Activated naive CD8-positive, alpha-beta T cell (primary cell): ENCODE data around the gene DUSP28.

ENCODE experiments used
- H3K27ac Mint-ChIP-seq: one replicate; pipeline ENCODE4 v1.8.0; 2021; ENCODE audit warnings: mixed read lengths
- H3K27me3 Mint-ChIP-seq: one replicate; pipeline ENCODE4 v1.8.0; 2021; ENCODE audit warnings: mixed read lengths
- H3K36me3 Mint-ChIP-seq: one replicate; pipeline ENCODE4 v1.8.0; 2021; ENCODE audit warnings: mixed read lengths
- H3K4me1 Mint-ChIP-seq: one replicate; pipeline ENCODE4 v1.8.0; 2021; ENCODE audit warnings: low read depth, mixed read lengths
- H3K4me3 Mint-ChIP-seq: one replicate; pipeline ENCODE4 v1.8.0; 2021; ENCODE audit warnings: mild to moderate bottlenecking, mixed read lengths
- H3K9me3 Mint-ChIP-seq: one replicate; pipeline ENCODE4 v1.8.0; 2021; ENCODE audit warnings: low read depth, mixed read lengths

DUSP28 gene

GRCh38 chr2:240539906-240540305, 20.3 kb upstream of the DUSP28 start:
- Mint-ChIP-seq H3K4me3 (no peak overlapping the region), H3K27ac (no peak overlapping the region), H3K27me3 (no peaks in the 10 kb centered on the region), H3K9me3 (no peaks in the 10 kb centered on the region), H3K36me3 (peaks cover 29% of the 10 kb centered on the region), H3K4me1 (peaks cover 17% of the 10 kb centered on the region)

- no peaks in the 10 kb centered on the region for H3K9me3 Mint-ChIP-seq
- peaks cover 19% of the 10 kb centered on the region for H3K36me3 Mint-ChIP-seq
- no peaks in the 10 kb centered on the region for H3K27me3 Mint-ChIP-seq
- no peak overlapping the region for H3K27ac Mint-ChIP-seq
- H3K4me3 Mint-ChIP-seq: no peak overlapping the region
- H3K4me1 Mint-ChIP-seq: peaks cover 12% of the 10 kb centered on the region
Measured at GRCh38 chr2:240551288-240551687, 8.9 kb upstream of the DUSP28 start.

GRCh38 chr2:240551811-240552210, 8.3 kb upstream of the DUSP28 start:
- Mint-ChIP-seq H3K4me1 (peaks cover 17% of the 10 kb centered on the region), H3K27me3 (no peaks in the 10 kb centered on the region), H3K27ac (no peak overlapping the region), H3K9me3 (no peaks in the 10 kb centered on the region), H3K36me3 (peaks cover 19% of the 10 kb centered on the region), H3K4me3 (no peak overlapping the region)

GRCh38 chr2:240553956-240554480, 6.1 kb upstream of the DUSP28 start:
- Mint-ChIP-seq H3K27me3 (no peaks in the 10 kb centered on the region), H3K4me3 (no peak overlapping the region), H3K36me3 (peaks cover 20% of the 10 kb centered on the region), H3K9me3 (no peaks in the 10 kb centered on the region), H3K4me1 (peaks cover 28% of the 10 kb centered on the region), H3K27ac (no peak overlapping the region)

GRCh38 chr2:240554767-240555493, 5.2 kb upstream of the DUSP28 start:
- Mint-ChIP-seq H3K4me1 (peaks cover 37% of the 10 kb centered on the region), H3K36me3 (peaks cover 19% of the 10 kb centered on the region), H3K9me3 (no peaks in the 10 kb centered on the region), H3K27ac (no peak overlapping the region), H3K4me3 (no peak overlapping the region), H3K27me3 (no peaks in the 10 kb centered on the region)

- peaks cover 37% of the 10 kb centered on the region for H3K4me1 Mint-ChIP-seq
- H3K27ac Mint-ChIP-seq: no peak overlapping the region
- H3K27me3 Mint-ChIP-seq: no peaks in the 10 kb centered on the region
- peaks cover 17% of the 10 kb centered on the region for H3K36me3 Mint-ChIP-seq
- no peak overlapping the region for H3K4me3 Mint-ChIP-seq
- H3K9me3 Mint-ChIP-seq: no peaks in the 10 kb centered on the region
Measured at GRCh38 chr2:240555541-240556250, 4.5 kb upstream of the DUSP28 start.

- Mint-ChIP-seq H3K4me1 (peaks cover 41% of the 10 kb centered on the region), H3K4me3 (peak overlapping the region; percentile 63), H3K36me3 (peaks cover 12% of the 10 kb centered on the region), H3K27me3 (no peaks in the 10 kb centered on the region), H3K9me3 (no peaks in the 10 kb centered on the region), H3K27ac (no peak overlapping the region)
Measured at GRCh38 chr2:240556553-240557100, 3.5 kb upstream of the DUSP28 start.

GRCh38 chr2:240557101-240557751, 2.9 kb upstream of the DUSP28 start:
- peak overlapping the region; percentile 63 for H3K4me3 Mint-ChIP-seq
- H3K36me3 Mint-ChIP-seq: peaks cover 9% of the 10 kb centered on the region
- peaks cover 44% of the 10 kb centered on the region for H3K4me1 Mint-ChIP-seq
- H3K9me3 Mint-ChIP-seq: no peaks in the 10 kb centered on the region
- H3K27ac Mint-ChIP-seq: no peak overlapping the region
- H3K27me3 Mint-ChIP-seq: no peaks in the 10 kb centered on the region

- no peaks in the 10 kb centered on the region for H3K9me3 Mint-ChIP-seq
- no peaks in the 10 kb centered on the region for H3K27me3 Mint-ChIP-seq
- peak within 1 kb of the TSS; percentile 95 for H3K27ac Mint-ChIP-seq
- peaks cover 49% of the 10 kb centered on the region for H3K4me1 Mint-ChIP-seq
- H3K4me3 Mint-ChIP-seq: peak within 1 kb of the TSS; percentile 93
- H3K36me3 Mint-ChIP-seq: peaks cover 9% of the 10 kb centered on the region
Measured at GRCh38 chr2:240557808-240558207, 2.3 kb upstream of the DUSP28 start, which contains the start of gene ANKMY1. ANKMY1 (minus strand) TSS chr2:240557988; CDS start chr2:240557335, 653 bp downstream.

GRCh38 chr2:240558236-240558761, 1.9 kb upstream of the DUSP28 start:
- no peaks in the 10 kb centered on the region for H3K27me3 Mint-ChIP-seq
- H3K4me1 Mint-ChIP-seq: peaks cover 54% of the 10 kb centered on the region
- H3K36me3 Mint-ChIP-seq: peaks cover 9% of the 10 kb centered on the region
- peak overlapping the region; percentile 93 for H3K4me3 Mint-ChIP-seq
- peak overlapping the region; percentile 64 for H3K27ac Mint-ChIP-seq
- H3K9me3 Mint-ChIP-seq: no peaks in the 10 kb centered on the region

- Mint-ChIP-seq H3K9me3 (no peaks in the 10 kb centered on the region), H3K36me3 (peaks cover 10% of the 10 kb centered on the region), H3K4me3 (peak overlapping the region; percentile 93), H3K27me3 (no peaks in the 10 kb centered on the region), H3K4me1 (peaks cover 64% of the 10 kb centered on the region), H3K27ac (peak overlapping the region; percentile 95)
Measured at GRCh38 chr2:240559286-240559685, 871 bp upstream of the DUSP28 start.

GRCh38 chr2:240560480-240561324, 545 bp downstream of the DUSP28 start:
- no peaks in the 10 kb centered on the region for H3K27me3 Mint-ChIP-seq
- peaks cover 73% of the 10 kb centered on the region for H3K4me1 Mint-ChIP-seq
- H3K4me3 Mint-ChIP-seq: peak overlapping the region; percentile 90
- H3K27ac Mint-ChIP-seq: peak overlapping the region; percentile 88
- no peaks in the 10 kb centered on the region for H3K9me3 Mint-ChIP-seq
- peaks cover 14% of the 10 kb centered on the region for H3K36me3 Mint-ChIP-seq

GRCh38 chr2:240561325-240561971, 1.3 kb downstream of the DUSP28 start:
- Mint-ChIP-seq H3K4me1 (peaks cover 72% of the 10 kb centered on the region), H3K9me3 (no peaks in the 10 kb centered on the region), H3K27ac (peak overlapping the region; percentile 88), H3K27me3 (no peaks in the 10 kb centered on the region), H3K4me3 (peak overlapping the region; percentile 90), H3K36me3 (peaks cover 14% of the 10 kb centered on the region)
